IMR-90 (cell line): ENCODE measurements around the gene SAXO1. TPM values are rescaled to one million over a fixed set of nuclear protein-coding genes. Genes with fewer than 3 reads are reported as not detected.

Experiments
- ATAC-seq: fragments of 200-7000 bp; cut with Tn5 transposase; 2 replicates; pipeline ENCODE4 v1.9.1; 2020; ENCODE audit warnings: low read depth, mild to moderate bottlenecking, moderate library complexity
- BruUV-seq: library from RNA; stranded (reverse); fragments of 400-500 nt; replicated peaks from 2 replicates; lab custom pipeline; 2021; lab: Mats Ljungman, UMichigan
- CTCF ChIA-PET: fragments of 300-600 bp; formaldehyde crosslinking; extraction: SDS; loops from one replicate; lab custom pipeline; 2021; ENCODE audit warnings: antibody characterized with exemption; lab: Yijun Ruan, JAX
- POLR2A ChIA-PET: fragments of 300-600 bp; sonication (Branson Sonifier 250); formaldehyde crosslinking; loops from one replicate; lab custom pipeline; 2022; ENCODE audit warnings: antibody characterized with exemption; ENCODE audit not compliant: unreplicated experiment; lab: Charles Lee
- DNase-seq: peaks from one replicate; pipeline ENCODE4 v3.0.0; 2013
- H2AFZ ChIP-seq: replicated peaks from 2 replicates; pipeline ENCODE3; 2013; ENCODE audit warnings: low read length, mild to moderate bottlenecking; ENCODE audit not compliant: poor library complexity
- H2AK5ac ChIP-seq: 2 replicates; pipeline ENCODE4 v1.6.1; 2013; ENCODE audit warnings: low read depth, low read length, inconsistent platforms
- H2AK9ac ChIP-seq: replicated peaks from 2 replicates; pipeline ENCODE3; 2013; ENCODE audit warnings: mild to moderate bottlenecking, low read depth, low read length, moderate library complexity; ENCODE audit not compliant: poor library complexity
- H2BK120ac ChIP-seq: 2 replicates; pipeline ENCODE4 v1.6.1; 2013; ENCODE audit warnings: low read depth, low read length, inconsistent platforms
- H2BK15ac ChIP-seq: 3 replicates; pipeline ENCODE4 v1.6.1; 2013; ENCODE audit warnings: low read depth, low read length, inconsistent platforms
- H2BK20ac ChIP-seq: 2 replicates; pipeline ENCODE4 v1.6.1; 2013; ENCODE audit warnings: low read depth, mild to moderate bottlenecking, inconsistent platforms, low read length, moderate library complexity
- H2BK5ac ChIP-seq: 2 replicates; pipeline ENCODE4 v1.6.1; 2013; ENCODE audit warnings: mild to moderate bottlenecking, low read depth, low read length, inconsistent platforms; ENCODE audit not compliant: poor library complexity, severe bottlenecking
- H3K14ac ChIP-seq: replicated peaks from 2 replicates; pipeline ENCODE4 v1.6.1; 2013; ENCODE audit warnings: low read depth, low read length, inconsistent platforms
- H3K18ac ChIP-seq: 2 replicates; pipeline ENCODE4 v1.6.1; 2013; ENCODE audit warnings: low read depth, low read length, control low read depth
- H3K23ac ChIP-seq: 2 replicates; pipeline ENCODE4 v1.6.1; 2013; ENCODE audit warnings: low read depth, low read length, inconsistent platforms
- H3K27ac ChIP-seq: 2 replicates; pipeline ENCODE4 v1.5.1; 2013; ENCODE audit warnings: mild to moderate bottlenecking, control low read depth, low read length; ENCODE audit not compliant: insufficient read depth
- H3K27me3 ChIP-seq: 2 replicates; pipeline ENCODE4 v1.6.1; 2013; ENCODE audit warnings: low read length; ENCODE audit not compliant: control insufficient read depth, insufficient read depth
- H3K36me3 ChIP-seq: 2 replicates; pipeline ENCODE4 v1.6.1; 2013; ENCODE audit warnings: low read length, mixed read lengths; ENCODE audit not compliant: control insufficient read depth, insufficient read depth
- H3K4ac ChIP-seq: 2 replicates; pipeline ENCODE4 v1.6.1; 2013; ENCODE audit warnings: low read depth, low read length, inconsistent platforms
- H3K4me1 ChIP-seq: 2 replicates; pipeline ENCODE4 v1.6.1; 2013; ENCODE audit warnings: low read length, mixed read lengths; ENCODE audit not compliant: control insufficient read depth, insufficient read depth
- H3K4me2 ChIP-seq: 2 replicates; pipeline ENCODE4 v1.6.1; 2013; ENCODE audit warnings: low read depth, mild to moderate bottlenecking, control low read depth, low read length, moderate library complexity
- H3K4me3 ChIP-seq: 2 replicates; pipeline ENCODE4 v1.5.1; 2013; ENCODE audit warnings: low read depth, mild to moderate bottlenecking, control low read depth, low read length, moderate library complexity; ENCODE audit not compliant: insufficient read depth
- H3K56ac ChIP-seq: 2 replicates; pipeline ENCODE4 v1.6.1; 2013; ENCODE audit warnings: low read length, inconsistent platforms; ENCODE audit not compliant: insufficient read depth; ENCODE audit errors: extremely low read depth
- H3K79me1 ChIP-seq, 2 experiments: 2 replicates each; pipeline ENCODE4 v1.6.1; 2013; ENCODE audit warnings: low read length in 2 of 2, inconsistent platforms in 1 of 2, low read depth in 1 of 2
- H3K9ac ChIP-seq: 2 replicates; pipeline ENCODE4 v1.6.1; 2013; ENCODE audit warnings: low read depth, low read length, control low read depth
- H3K9me1 ChIP-seq: 2 replicates; pipeline ENCODE4 v1.6.1; 2013; ENCODE audit warnings: low read length, inconsistent platforms; ENCODE audit not compliant: insufficient read depth
- H3K9me3 ChIP-seq: 2 replicates; pipeline ENCODE4 v1.6.1; 2013; ENCODE audit warnings: low read length; ENCODE audit not compliant: control insufficient read depth, insufficient read depth
- H4K20me1 ChIP-seq: 2 replicates; pipeline ENCODE4 v1.6.1; 2013; ENCODE audit warnings: low read length, inconsistent platforms; ENCODE audit not compliant: insufficient read depth
- H4K5ac ChIP-seq: 2 replicates; pipeline ENCODE4 v1.6.1; 2013; ENCODE audit warnings: mild to moderate bottlenecking, low read depth, low read length, control low read depth
- H4K8ac ChIP-seq, 2 experiments: 2 replicates each; pipeline ENCODE4 v1.6.1; 2013; ENCODE audit warnings: low read depth in 2 of 2, low read length in 2 of 2, control low read depth in 1 of 2, inconsistent platforms in 1 of 2
- H4K91ac ChIP-seq: 2 replicates; pipeline ENCODE4 v1.6.1; 2013; ENCODE audit warnings: low read depth, low read length, inconsistent platforms; ENCODE audit not compliant: insufficient read depth
- BHLHE40 ChIP-seq: fragments of 150-350 bp; IDR thresholded peaks from 2 replicates; pipeline ENCODE4 v1.6.1; 2016; ENCODE audit warnings: mild to moderate bottlenecking, low read depth, low read length
- CEBPB ChIP-seq: IDR thresholded peaks from 2 replicates; pipeline ENCODE4 v1.6.1; 2012; ENCODE audit warnings: low read depth, low read length, improper control_type of control experiment
- CHD1 ChIP-seq: IDR thresholded peaks from 2 replicates; pipeline ENCODE4 v1.6.1; 2012; ENCODE audit warnings: low read depth, low read length, improper control_type of control experiment
- FOS ChIP-seq: fragments of 150-350 bp; IDR thresholded peaks from 2 replicates; pipeline ENCODE4 v1.6.1; 2016; ENCODE audit warnings: low read depth, low read length
- MAZ ChIP-seq: IDR thresholded peaks from 2 replicates; pipeline ENCODE4 v1.6.1; 2012; ENCODE audit warnings: low read depth, mild to moderate bottlenecking, low read length, improper control_type of control experiment, moderate library complexity, borderline replicate concordance
- MXI1 ChIP-seq: IDR thresholded peaks from 2 replicates; pipeline ENCODE4 v1.6.1; 2012; ENCODE audit warnings: low read depth, mild to moderate bottlenecking, low read length, moderate library complexity, borderline replicate concordance
- NFE2L2 ChIP-seq: fragments of 150-350 bp; IDR thresholded peaks from 2 replicates; pipeline ENCODE4 v1.6.1; 2016; ENCODE audit warnings: low read depth, mild to moderate bottlenecking, low read length
- RAD21 ChIP-seq: IDR thresholded peaks from 2 replicates; pipeline ENCODE4 v1.6.1; 2012; ENCODE audit warnings: low read length, improper control_type of control experiment
- RFX5 ChIP-seq: IDR thresholded peaks from 2 replicates; pipeline ENCODE4 v1.8.0; 2012; ENCODE audit warnings: low read depth, mild to moderate bottlenecking, low read length, moderate library complexity
- SMC3 ChIP-seq: fragments of 150-350 bp; IDR thresholded peaks from 2 replicates; pipeline ENCODE4 v1.6.1; 2016; ENCODE audit warnings: low read depth, mild to moderate bottlenecking, antibody characterized with exemption, low read length, moderate library complexity
- WGBS, 2 experiments: methylation state at CpG; one replicate each; pipeline versions ENCODE4 v1.1.5 to v1.1.7; 2013; ENCODE audit warnings: missing lambda C conversion rate in 2 of 2; ENCODE audit not compliant: insufficient read length in 1 of 2; ENCODE audit errors: extremely low coverage in 2 of 2; 5-methylcytosine and 5-hydroxymethylcytosine counted together
- dilution Hi-C: fragments of 300-500 bp; cut with HindIII; formaldehyde crosslinking; loops from one replicate; pipeline ENCODE4 v1.14.3; 2018; ENCODE audit warnings: low sequenced_read_pairs; ENCODE audit not compliant: unreplicated experiment
- in situ Hi-C: fragments of 300-500 bp; cut with MboI; formaldehyde crosslinking; loops from 3 replicates; pipeline ENCODE4 v1.14.3; 2019; ENCODE audit warnings: low sequenced_read_pairs, inconsistent platforms, mixed read lengths
- intact Hi-C: fragments of 100-400 bp; cut with micrococcal nuclease; formaldehyde crosslinking; loops from 2 replicates; pipeline ENCODE4 v1.10.0; 2022
- polyA plus RNA-seq, 3 experiments: library from polyadenylated mRNA; depleted of rRNA; stranded (reverse); fragments of >200 nt; gene quantifications; 2 replicates each; pipeline ENCODE4 v1.2.3, GENCODE V29; 2012; ENCODE audit warnings: low replicate concordance in 1 of 3
- total RNA-seq: library from RNA; depleted of rRNA; stranded (reverse); fragments of >200 nt; gene quantifications from 2 replicates; pipeline ENCODE4 v1.2.3, GENCODE V29; 2012
- TF ChIP-seq, protein P1 (sequence below): fragments of 150-350 bp; IDR thresholded peaks from 2 replicates; pipeline ENCODE4 v1.6.1; 2016; ENCODE audit warnings: low read depth, mild to moderate bottlenecking, low read length, moderate library complexity, borderline replicate concordance
- TF ChIP-seq, protein P2 (sequence below): fragments of 150-350 bp; IDR thresholded peaks from 2 replicates; pipeline ENCODE4 v1.6.1; 2017; ENCODE audit warnings: mild to moderate bottlenecking, antibody characterized with exemption, low read length, low read depth
- TF ChIP-seq, protein P3 (sequence below): conservative IDR thresholded peaks from 2 replicates; pipeline ENCODE4 v1.5.1; 2012; ENCODE audit warnings: mild to moderate bottlenecking, low read depth, low read length, improper control_type of control experiment

The SAXO1 gene
- total and polyA plus RNA-seq, 2 of the 4 experiments (the other 2 are of a cell fraction): not detected

DNA sequence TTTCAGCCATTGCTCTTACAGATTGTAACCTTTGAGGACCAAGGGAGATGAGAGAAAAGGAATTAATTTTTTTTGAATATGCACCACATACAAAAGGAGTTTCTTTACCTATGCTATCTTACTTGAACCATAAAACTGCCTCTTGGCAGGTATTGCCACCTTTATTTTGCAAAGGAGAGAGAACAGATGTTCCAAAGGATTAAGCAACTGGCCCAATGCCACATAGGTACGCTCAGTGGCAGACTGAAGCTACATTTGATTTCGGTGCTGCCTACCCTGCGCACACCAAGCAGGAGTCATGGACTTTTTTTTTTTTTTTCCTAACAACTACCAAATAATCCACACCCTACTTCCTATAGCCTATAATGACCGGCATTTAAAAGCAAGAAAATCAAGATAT, 43.1 kb downstream of the SAXO1 start:
- Histone ChIP-seq H3K18ac (no peak overlapping the region), H2AFZ (no peak overlapping the region), H3K4me1 (0 out of 2 replicates have a peak, but pooled peaks cover 2% of the 10 kb centered on the region), H3K4me2 (no peak overlapping the region), H3K9ac (no peak overlapping the region), H2BK20ac (no peak overlapping the region), H2BK120ac (no peak overlapping the region), H3K4ac (no peak overlapping the region), H3K4me3 (no peak overlapping the region), H3K27me3 (peaks cover 19% of the 10 kb centered on the region), H4K5ac (no peak overlapping the region), H3K56ac (no peak overlapping the region), H3K27ac (no peak overlapping the region), H3K9me3 (no peaks in the 10 kb centered on the region), H2BK5ac (no peak overlapping the region), H3K14ac (no peak overlapping the region), H3K23ac (no peak overlapping the region), H4K8ac (no peak overlapping the region), H3K36me3 (no peaks in the 10 kb centered on the region), H2AK9ac (no peak overlapping the region), H3K79me1 (no peaks in the 10 kb centered on the region), H4K91ac (no peak overlapping the region), H4K20me1 (no peaks in the 10 kb centered on the region), H2AK5ac (no peak overlapping the region), H3K9me1 (no peaks in the 10 kb centered on the region), H2BK15ac (no peak overlapping the region)
- 82% methylated on average over 3 of the region's 4 CpGs; no CpG with 5 or more reads in 1 of the 2 experiments for WGBS, 2 experiments
- ATAC-seq: no peak
- BruUV-seq: no TSS peak
- DNase-seq: no peak
- POLR2A ChIA-PET: no interaction called here
- intact Hi-C loops (no loop called here), dilution Hi-C loops (no loop called here), in situ Hi-C loops (no loop called here)
- TF ChIP-seq FOS (no peak), NFE2L2 (no peak), BHLHE40 (no peak), RAD21 (no peak), CEBPB (no peak), MXI1 (no peak), RFX5 (no peak), MAZ (no peak), SMC3 (no peak), CHD1 (no peak)
- TF ChIP-seq, protein P1, sequence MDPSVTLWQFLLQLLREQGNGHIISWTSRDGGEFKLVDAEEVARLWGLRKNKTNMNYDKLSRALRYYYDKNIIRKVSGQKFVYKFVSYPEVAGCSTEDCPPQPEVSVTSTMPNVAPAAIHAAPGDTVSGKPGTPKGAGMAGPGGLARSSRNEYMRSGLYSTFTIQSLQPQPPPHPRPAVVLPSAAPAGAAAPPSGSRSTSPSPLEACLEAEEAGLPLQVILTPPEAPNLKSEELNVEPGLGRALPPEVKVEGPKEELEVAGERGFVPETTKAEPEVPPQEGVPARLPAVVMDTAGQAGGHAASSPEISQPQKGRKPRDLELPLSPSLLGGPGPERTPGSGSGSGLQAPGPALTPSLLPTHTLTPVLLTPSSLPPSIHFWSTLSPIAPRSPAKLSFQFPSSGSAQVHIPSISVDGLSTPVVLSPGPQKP: no peak
- TF ChIP-seq, protein P2, sequence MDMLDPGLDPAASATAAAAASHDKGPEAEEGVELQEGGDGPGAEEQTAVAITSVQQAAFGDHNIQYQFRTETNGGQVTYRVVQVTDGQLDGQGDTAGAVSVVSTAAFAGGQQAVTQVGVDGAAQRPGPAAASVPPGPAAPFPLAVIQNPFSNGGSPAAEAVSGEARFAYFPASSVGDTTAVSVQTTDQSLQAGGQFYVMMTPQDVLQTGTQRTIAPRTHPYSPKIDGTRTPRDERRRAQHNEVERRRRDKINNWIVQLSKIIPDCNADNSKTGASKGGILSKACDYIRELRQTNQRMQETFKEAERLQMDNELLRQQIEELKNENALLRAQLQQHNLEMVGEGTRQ: no peak
- TF ChIP-seq, protein P3, sequence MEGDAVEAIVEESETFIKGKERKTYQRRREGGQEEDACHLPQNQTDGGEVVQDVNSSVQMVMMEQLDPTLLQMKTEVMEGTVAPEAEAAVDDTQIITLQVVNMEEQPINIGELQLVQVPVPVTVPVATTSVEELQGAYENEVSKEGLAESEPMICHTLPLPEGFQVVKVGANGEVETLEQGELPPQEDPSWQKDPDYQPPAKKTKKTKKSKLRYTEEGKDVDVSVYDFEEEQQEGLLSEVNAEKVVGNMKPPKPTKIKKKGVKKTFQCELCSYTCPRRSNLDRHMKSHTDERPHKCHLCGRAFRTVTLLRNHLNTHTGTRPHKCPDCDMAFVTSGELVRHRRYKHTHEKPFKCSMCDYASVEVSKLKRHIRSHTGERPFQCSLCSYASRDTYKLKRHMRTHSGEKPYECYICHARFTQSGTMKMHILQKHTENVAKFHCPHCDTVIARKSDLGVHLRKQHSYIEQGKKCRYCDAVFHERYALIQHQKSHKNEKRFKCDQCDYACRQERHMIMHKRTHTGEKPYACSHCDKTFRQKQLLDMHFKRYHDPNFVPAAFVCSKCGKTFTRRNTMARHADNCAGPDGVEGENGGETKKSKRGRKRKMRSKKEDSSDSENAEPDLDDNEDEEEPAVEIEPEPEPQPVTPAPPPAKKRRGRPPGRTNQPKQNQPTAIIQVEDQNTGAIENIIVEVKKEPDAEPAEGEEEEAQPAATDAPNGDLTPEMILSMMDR: no peak
- CTCF ChIA-PET: interaction anchor here (0.8 kb wide), 1 partner anchor 11 kb away, joined by 4 read pairs; no protein-coding TSS in a partner anchor
